SW480 (cell line): ENCODE measurements around the gene MACROD2.
"Not testable (repeated sequence)": the region's sequence is repeated elsewhere in the genome, so short reads cannot be mapped to it uniquely, and the experiment has no call there.

Experiments used
- DNase-seq: peaks from one replicate; pipeline ENCODE4 v3.0.0-alpha.2; 2016; ENCODE audit warnings: low spot score

MACROD2 gene

GRCh38 chr20:15958142-15958541, 1962.8 kb downstream of the MACROD2 start:
- DNase-seq, result no peak

GRCh38 chr20:15965165-15965564, 1969.8 kb downstream of the MACROD2 start:
- no peak for DNase-seq

GRCh38 chr20:15967334-15967733, 1972.0 kb downstream of the MACROD2 start:
- DNase-seq, result no peak

GRCh38 chr20:15976047-15976736, 1980.9 kb downstream of the MACROD2 start:
- no peak for DNase-seq

GRCh38 chr20:15977026-15977425, 1981.7 kb downstream of the MACROD2 start:
- no peak for DNase-seq

- DNase-seq, result no peak
These were observed 1982.4 kb downstream of the MACROD2 start for GRCh38 chr20:15977758-15978157.

- DNase-seq, result not testable (repeated sequence)
These were observed 1990.4 kb downstream of the MACROD2 start for GRCh38 chr20:15985494-15986368.

- DNase-seq, result no peak
These were observed 1991.4 kb downstream of the MACROD2 start for GRCh38 chr20:15986690-15987089.

- DNase-seq, result no peak
These were observed 1996.0 kb downstream of the MACROD2 start for GRCh38 chr20:15991279-15991678.

- DNase-seq, result peak; percentile 8
These were observed 1997.2 kb downstream of the MACROD2 start for GRCh38 chr20:15992564-15992963.

- no peak for DNase-seq
These were observed 2004.8 kb downstream of the MACROD2 start for GRCh38 chr20:16000112-16000511.

- DNase-seq, result no peak
These were observed 2006.0 kb downstream of the MACROD2 start for GRCh38 chr20:16001286-16001685.

GRCh38 chr20:16003310-16003709, 2008.0 kb downstream of the MACROD2 start:
- no peak for DNase-seq

GRCh38 chr20:16004108-16004854, 2009.0 kb downstream of the MACROD2 start:
- no peak for DNase-seq

- DNase-seq, result no peak
These were observed 2010.0 kb downstream of the MACROD2 start for GRCh38 chr20:16005021-16005914.

GRCh38 chr20:16005915-16006493, 2010.7 kb downstream of the MACROD2 start:
- no peak for DNase-seq

- DNase-seq, result no peak
These were observed 2011.8 kb downstream of the MACROD2 start for GRCh38 chr20:16007164-16007563.

GRCh38 chr20:16007962-16008361, 2012.6 kb downstream of the MACROD2 start:
- DNase-seq, result no peak

- DNase-seq, result no peak
These were observed 2015.7 kb downstream of the MACROD2 start for GRCh38 chr20:16011056-16011455.

GRCh38 chr20:16011519-16011918, 2016.2 kb downstream of the MACROD2 start:
- no peak for DNase-seq

GRCh38 chr20:16012934-16013333, 2017.6 kb downstream of the MACROD2 start:
- not testable (repeated sequence) for DNase-seq
